Cardiac fibroblast (primary cell): ENCODE data around the gene GALNT14.
"Not testable (repeated sequence)": the region's sequence is repeated elsewhere in the genome, so short reads cannot be mapped to it uniquely, and the experiment has no call there.

Experiments
- DNase-seq, 2 donors: peaks; one replicate each; pipeline versions ENCODE4 v3.0.0 to v3.0.0-alpha.2; 2010; ENCODE audit warnings: low read depth in 2 of 2
- H3K4me3 ChIP-seq, 2 donors: replicated peaks in 1 of 2; 1 replicate in 1 of 2; 2 replicates in 1 of 2; pipeline ENCODE4 v1.5.1; 2011; ENCODE audit warnings: low read depth in 2 of 2, low read length in 2 of 2, mild to moderate bottlenecking in 2 of 2, moderate library complexity in 1 of 2
- TF ChIP-seq, protein P1 (sequence below): IDR thresholded peaks from one replicate; pipeline ENCODE4 v1.5.1; 2011; ENCODE audit warnings: low read depth, mild to moderate bottlenecking, low read length, inconsistent platforms

GALNT14 gene

DNA sequence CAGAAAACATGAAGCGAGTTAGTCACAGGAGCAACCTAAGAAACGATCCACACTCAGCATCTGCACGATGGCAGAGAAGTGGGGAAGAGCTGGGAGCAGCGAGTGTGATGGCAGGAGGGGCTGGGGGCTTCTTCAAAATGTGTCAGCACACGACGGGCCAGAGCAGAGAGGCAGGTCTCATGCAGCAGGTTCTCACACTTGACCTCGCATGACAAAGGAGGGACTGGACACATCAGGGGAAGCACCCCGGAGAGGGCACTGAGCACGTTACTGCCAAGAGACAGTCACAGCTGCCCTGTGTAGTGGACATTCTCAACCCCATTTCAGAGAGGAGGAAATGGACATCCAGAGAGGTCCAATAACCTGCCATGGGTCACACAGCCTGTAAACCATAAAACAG is 226.9 kb downstream of the GALNT14 start:
- TF ChIP-seq, protein P1, sequence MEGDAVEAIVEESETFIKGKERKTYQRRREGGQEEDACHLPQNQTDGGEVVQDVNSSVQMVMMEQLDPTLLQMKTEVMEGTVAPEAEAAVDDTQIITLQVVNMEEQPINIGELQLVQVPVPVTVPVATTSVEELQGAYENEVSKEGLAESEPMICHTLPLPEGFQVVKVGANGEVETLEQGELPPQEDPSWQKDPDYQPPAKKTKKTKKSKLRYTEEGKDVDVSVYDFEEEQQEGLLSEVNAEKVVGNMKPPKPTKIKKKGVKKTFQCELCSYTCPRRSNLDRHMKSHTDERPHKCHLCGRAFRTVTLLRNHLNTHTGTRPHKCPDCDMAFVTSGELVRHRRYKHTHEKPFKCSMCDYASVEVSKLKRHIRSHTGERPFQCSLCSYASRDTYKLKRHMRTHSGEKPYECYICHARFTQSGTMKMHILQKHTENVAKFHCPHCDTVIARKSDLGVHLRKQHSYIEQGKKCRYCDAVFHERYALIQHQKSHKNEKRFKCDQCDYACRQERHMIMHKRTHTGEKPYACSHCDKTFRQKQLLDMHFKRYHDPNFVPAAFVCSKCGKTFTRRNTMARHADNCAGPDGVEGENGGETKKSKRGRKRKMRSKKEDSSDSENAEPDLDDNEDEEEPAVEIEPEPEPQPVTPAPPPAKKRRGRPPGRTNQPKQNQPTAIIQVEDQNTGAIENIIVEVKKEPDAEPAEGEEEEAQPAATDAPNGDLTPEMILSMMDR, result no peak
- no peak overlapping the region for H3K4me3 ChIP-seq
- DNase-seq, result no peak

DNA sequence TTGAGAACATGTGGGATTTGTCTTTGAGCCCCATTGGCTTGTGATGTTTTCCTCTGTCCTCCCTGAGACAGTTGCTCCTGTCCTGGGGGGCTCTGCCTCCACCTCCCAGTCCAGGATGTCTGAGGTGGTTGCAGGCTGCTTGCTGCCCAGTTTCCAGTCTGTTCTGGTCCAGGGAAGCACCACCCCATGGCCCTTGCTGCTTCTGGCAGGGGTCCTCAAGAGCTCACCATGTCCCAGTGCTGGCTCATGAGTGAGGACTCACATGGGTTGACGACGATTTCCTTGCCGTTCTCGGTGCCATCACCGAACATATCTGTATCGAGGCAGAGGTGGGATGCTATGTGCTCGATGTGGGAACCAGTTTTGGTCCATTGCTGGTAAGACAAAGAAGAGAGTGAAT is 227.6 kb downstream of the GALNT14 start:
- no peak for DNase-seq
- TF ChIP-seq, protein P1, result no peak
- H3K4me3 ChIP-seq, result no peak overlapping the region

DNA sequence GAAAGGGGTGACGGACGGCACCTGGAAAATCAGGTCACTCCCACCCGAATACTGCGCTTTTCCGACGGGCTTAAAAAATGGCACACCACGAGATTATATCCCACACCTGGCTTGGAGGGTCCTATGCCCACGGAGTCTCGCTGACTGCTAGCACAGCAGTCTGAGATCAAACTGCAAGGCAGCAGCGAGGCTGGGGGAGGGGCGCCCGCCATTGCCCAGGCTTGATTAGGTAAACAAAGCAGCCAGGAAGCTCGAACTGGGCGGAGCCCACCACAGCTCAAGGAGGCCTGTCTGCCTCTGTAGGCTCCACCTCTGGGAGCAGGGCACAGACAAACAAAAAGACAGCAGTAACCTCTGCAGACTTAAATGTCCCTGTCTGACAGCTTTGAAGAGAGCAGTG is 233.8 kb downstream of the GALNT14 start:
- H3K4me3 ChIP-seq, DNase-seq: not testable (repeated sequence)

DNA sequence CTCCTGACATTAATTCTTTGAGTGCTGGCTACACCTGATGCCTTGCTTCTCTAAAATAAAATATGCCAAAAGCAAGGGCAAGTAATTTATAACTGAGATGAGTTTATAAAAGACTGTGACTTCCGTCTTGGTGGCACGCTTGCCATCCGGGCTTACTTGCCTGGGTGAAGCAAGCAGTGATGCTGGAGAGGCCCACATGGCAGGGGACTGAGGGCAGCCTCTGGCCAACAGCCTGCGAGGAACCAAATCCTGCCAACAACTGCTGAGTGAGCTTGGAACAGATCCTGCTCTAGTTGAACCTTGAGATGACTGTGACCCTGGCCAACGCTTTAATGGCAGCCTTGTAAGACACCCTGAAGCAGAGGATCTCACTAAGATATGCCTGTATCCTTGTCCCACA is 234.9 kb downstream of the GALNT14 start:
- no peak for DNase-seq
- TF ChIP-seq, protein P1, result no peak

DNA sequence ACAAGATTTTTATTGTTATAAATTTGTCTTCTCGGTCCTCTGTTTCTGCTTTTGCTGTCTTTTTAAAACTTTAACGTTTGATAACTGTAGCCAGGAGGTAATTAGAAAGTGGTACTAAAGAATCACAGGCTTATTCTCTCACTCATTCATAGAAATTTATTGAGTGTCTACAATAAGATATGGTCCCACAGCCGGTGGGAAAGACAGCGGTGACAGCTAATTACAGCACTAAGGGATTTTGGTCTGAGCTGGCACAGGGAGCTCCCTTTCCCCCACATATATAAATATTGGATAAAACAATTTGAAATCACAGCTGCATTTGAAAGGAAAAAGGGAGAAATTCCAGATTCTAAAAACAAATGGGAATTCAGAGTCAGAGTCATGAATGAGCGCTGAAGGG is 237.9 kb downstream of the GALNT14 start:
- TF ChIP-seq, protein P1, result no peak
- no peak overlapping the region for H3K4me3 ChIP-seq
- no peak for DNase-seq

More for the DNA sequence above, 234.9 kb downstream of the GALNT14 start:
- no peak overlapping the region for H3K4me3 ChIP-seq

DNA sequence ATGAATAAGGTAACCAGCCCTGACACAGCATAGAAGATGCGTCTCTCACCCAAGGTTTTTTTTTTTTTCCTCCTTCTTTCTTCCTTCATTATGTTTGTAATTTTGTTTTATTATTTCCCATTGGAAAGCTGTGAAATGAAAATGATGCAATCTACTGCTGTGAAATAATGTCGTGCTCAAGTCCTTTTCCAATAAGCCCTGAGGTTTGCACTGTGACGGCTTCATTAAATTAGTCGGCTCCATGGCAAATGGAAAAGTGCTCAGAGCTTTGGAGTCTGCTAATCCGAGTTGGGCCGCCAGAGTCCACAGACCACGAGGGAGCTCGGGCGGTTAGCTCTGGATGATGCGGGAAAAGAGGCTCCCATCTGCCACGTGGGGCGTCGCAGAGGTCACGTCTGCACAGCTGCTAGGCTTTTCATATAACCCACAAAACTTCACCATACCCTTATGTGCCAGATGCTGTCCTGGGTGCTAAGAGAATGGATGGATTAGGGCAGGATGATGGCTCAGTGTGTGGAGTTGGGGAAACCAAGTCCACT is 238.7 kb downstream of the GALNT14 start:
- DNase-seq, result no peak
- TF ChIP-seq, protein P1, result no peak
- H3K4me3 ChIP-seq, result no peak overlapping the region

DNA sequence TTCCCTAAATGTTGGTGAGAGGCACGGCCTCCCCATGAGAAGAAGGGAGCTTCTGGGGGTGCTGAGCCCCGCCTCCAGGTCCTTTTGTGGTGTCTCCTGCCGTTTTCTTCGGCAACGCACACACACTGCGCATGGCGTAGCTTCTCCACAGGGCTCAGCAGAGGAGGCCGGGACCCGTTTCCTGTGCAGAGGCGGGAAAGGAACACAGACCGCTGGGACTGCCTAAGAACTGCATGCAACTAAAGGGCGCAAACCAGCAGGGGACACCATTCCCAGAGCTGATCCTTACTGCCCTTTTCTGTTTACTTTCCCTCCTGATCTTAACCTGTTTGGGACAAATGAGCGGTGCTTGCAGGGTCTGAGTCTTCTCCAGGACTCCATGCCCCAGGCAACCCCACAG is 240.7 kb downstream of the GALNT14 start:
- TF ChIP-seq, protein P1, result no peak

More for the DNA sequence above, 240.7 kb downstream of the GALNT14 start:
- no peak overlapping the region for H3K4me3 ChIP-seq
- DNase-seq, result no peak
